Lung (tissue), 12 donors: ENCODE results near the gene PDCD7. TPM values are rescaled to one million over a fixed set of nuclear protein-coding genes. Genes with fewer than 3 reads are reported as not detected.

ENCODE experiments used
- ATAC-seq: fragments of 200-7000 bp; cut with Tn5 transposase; one replicate; pipeline ENCODE4 v1.9.1; 2020; ENCODE audit warnings: moderate number of reproducible peaks; ENCODE audit not compliant: insufficient read depth, low FRiP score
- DNase-seq, 3 donors: peaks; one replicate each; pipeline ENCODE4 v3.0.0-alpha.2; 2013 to 2017
- H3K27ac ChIP-seq, 2 donors: one replicate each; pipeline ENCODE4 v1.5.1; 2013; ENCODE audit warnings: mild to moderate bottlenecking in 2 of 2, moderate library complexity in 2 of 2, control low read depth in 1 of 2, inconsistent platforms in 1 of 2, low read depth in 1 of 2, low read length in 1 of 2
- H3K27me3 ChIP-seq, 3 donors: one replicate each; pipeline ENCODE4 v1.5.1; 2013; ENCODE audit warnings: low read length in 2 of 3; ENCODE audit not compliant: control insufficient read depth in 3 of 3, insufficient read depth in 3 of 3
- H3K36me3 ChIP-seq, 4 donors: one replicate each; pipeline ENCODE4 v1.5.1; 2013; ENCODE audit warnings: low read length in 4 of 4, mild to moderate bottlenecking in 1 of 4, moderate library complexity in 1 of 4; ENCODE audit not compliant: control insufficient read depth in 4 of 4, insufficient read depth in 4 of 4
- H3K4me1 ChIP-seq, 5 donors: one replicate each; pipeline ENCODE4 v1.5.1; 2013; ENCODE audit warnings: low read length in 5 of 5, mild to moderate bottlenecking in 2 of 5, moderate library complexity in 1 of 5; ENCODE audit not compliant: control insufficient read depth in 5 of 5, insufficient read depth in 5 of 5
- H3K4me3 ChIP-seq: one replicate; pipeline ENCODE4 v1.5.1; 2013; ENCODE audit warnings: mild to moderate bottlenecking, control low read depth, moderate library complexity
- H3K9ac ChIP-seq, 2 donors: one replicate each; pipeline ENCODE4 v1.5.1; 2013; ENCODE audit warnings: low read length in 2 of 2, control low read depth in 1 of 2; ENCODE audit not compliant: insufficient read depth in 1 of 2
- H3K9me3 ChIP-seq, 4 donors: one replicate each; pipeline ENCODE4 v1.5.1; 2013; ENCODE audit warnings: low read length in 3 of 4, mild to moderate bottlenecking in 1 of 4, moderate library complexity in 1 of 4; ENCODE audit not compliant: control insufficient read depth in 4 of 4, insufficient read depth in 3 of 4
- WGBS, 2 donors: extraction: QIAGEN DNeasy Blood & Tissue Kit; methylation state at CpG; one replicate each; pipeline ENCODE4 v1.1.7; 2013; 5-methylcytosine and 5-hydroxymethylcytosine counted together
- polyA plus RNA-seq, 2 donors: library from polyadenylated mRNA; stranded (reverse); fragments of 200-250 nt; gene quantifications; one replicate each; pipeline ENCODE4 v1.2.1, GENCODE V29; 2013
- total RNA-seq, 2 donors: library from RNA; depleted of rRNA in 1 of 2; stranded (reverse); fragments of >200 nt in 1 of 2; gene quantifications; one replicate each; pipeline ENCODE4 v1.2.1, GENCODE V29; 2014 to 2021
- TF ChIP-seq, protein P1 (sequence below): IDR thresholded peaks from 2 replicates; pipeline ENCODE4 v1.5.1; 2012; ENCODE audit warnings: mild to moderate bottlenecking; ENCODE audit errors: control extremely low read depth, extremely low read depth
- donor health status: control.
- donor health status: control.
- donor health status: Bipolar disorder and iron deficiency.
- donor health status: healthy.
- donor health status: DM: yes; HTN: yes; CAD: no.

PDCD7 gene
- total and polyA plus RNA-seq, 4 donors = 8.8 to 21.7 (median 14.1) TPM

DNA sequence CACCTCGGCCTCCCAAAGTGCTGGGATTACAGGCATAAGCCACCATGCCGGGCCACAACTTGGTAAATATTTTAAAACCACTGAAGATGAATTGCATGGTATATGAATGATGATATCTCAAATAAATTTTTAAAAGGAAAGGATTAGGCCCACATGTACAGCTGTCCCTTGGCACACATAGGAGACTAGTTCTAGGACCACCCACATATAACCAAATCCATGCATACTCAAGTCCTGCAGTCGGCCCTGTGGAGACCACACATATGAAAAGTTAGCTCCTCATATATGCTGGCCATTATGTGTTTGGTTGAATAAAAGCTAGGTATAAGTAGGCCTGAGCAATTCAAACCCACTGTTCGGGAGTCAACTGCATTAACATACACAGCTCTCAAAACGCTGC, 40.9 kb upstream of the PDCD7 start:
- ATAC-seq = no peak

DNA sequence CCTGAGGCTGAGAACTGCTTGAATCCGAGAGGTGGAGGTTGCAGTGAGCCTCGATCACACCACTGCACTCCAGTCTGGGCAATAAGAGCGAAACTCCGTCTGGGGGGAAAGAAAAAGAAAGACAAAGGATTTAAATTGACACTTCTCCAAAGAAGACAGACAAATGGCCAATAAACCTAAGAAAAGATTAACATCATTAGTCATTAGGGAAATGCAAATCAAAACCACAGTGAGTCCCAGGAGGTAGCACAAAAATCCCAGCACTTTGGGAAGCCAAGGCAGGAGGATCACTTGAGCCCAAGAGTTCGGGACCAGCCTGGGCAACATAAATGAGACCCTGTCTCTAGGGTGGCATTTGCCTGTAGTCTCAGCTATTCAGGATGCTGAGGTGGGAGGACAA, 38.9 kb upstream of the PDCD7 start:
- Histone ChIP-seq H3K4me3 (no peak overlapping the region), H3K4me1 (peaks cover 0 to 2% (median 0%) of the 10 kb centered on the region in 5 donors), H3K9me3 (no peaks in the 10 kb centered on the region), H3K9ac (no peak overlapping the region), H3K36me3 (peaks cover 18 to 24% (median 20%) of the 10 kb centered on the region in 4 donors), H3K27me3 (no peaks in the 10 kb centered on the region), H3K27ac (no peak overlapping the region)
- ATAC-seq (no peak), DNase-seq (no peak)
- TF ChIP-seq, protein P1, sequence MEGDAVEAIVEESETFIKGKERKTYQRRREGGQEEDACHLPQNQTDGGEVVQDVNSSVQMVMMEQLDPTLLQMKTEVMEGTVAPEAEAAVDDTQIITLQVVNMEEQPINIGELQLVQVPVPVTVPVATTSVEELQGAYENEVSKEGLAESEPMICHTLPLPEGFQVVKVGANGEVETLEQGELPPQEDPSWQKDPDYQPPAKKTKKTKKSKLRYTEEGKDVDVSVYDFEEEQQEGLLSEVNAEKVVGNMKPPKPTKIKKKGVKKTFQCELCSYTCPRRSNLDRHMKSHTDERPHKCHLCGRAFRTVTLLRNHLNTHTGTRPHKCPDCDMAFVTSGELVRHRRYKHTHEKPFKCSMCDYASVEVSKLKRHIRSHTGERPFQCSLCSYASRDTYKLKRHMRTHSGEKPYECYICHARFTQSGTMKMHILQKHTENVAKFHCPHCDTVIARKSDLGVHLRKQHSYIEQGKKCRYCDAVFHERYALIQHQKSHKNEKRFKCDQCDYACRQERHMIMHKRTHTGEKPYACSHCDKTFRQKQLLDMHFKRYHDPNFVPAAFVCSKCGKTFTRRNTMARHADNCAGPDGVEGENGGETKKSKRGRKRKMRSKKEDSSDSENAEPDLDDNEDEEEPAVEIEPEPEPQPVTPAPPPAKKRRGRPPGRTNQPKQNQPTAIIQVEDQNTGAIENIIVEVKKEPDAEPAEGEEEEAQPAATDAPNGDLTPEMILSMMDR = no peak
- 96 to 98% methylated on average over 5 of the region's 5 CpGs for WGBS, 2 donors

More for the DNA sequence above, 40.9 kb upstream of the PDCD7 start:
- TF ChIP-seq, protein P1 = no peak
- DNase-seq = no peak
- H3K9me3 ChIP-seq = no peaks in the 10 kb centered on the region
- H3K36me3 ChIP-seq = peaks cover 22 to 38% (median 30%) of the 10 kb centered on the region in 4 donors
- H3K4me1 ChIP-seq = peaks cover 0 to 2% (median 0%) of the 10 kb centered on the region in 5 donors
- no peak overlapping the region for H3K9ac ChIP-seq
- no peaks in the 10 kb centered on the region for H3K27me3 ChIP-seq
- H3K27ac ChIP-seq = no peak overlapping the region
- 94 to 96% methylated on average over 5 of the region's 5 CpGs for WGBS, 2 donors
- H3K4me3 ChIP-seq = no peak overlapping the region

DNA sequence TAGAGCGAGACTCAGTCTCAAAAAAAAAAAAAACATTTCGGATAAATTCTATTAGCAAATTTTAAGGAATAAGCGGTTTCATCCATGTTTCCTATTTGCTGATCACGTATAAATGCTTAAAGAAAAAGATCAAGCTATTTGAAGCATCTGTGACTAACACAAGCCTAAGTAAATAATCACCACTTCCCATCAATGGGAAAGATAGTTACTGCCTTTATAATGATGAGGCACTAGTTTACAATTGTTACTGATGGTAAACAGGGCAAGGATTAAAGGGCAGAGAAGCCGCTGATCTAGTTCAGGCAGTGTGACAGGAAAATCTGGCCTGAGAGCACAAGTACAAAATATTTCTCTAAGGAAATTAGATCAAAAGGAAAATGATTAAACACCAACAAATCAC, 37.8 kb upstream of the PDCD7 start:
- no peaks in the 10 kb centered on the region for H3K27me3 ChIP-seq
- H3K9me3 ChIP-seq = no peaks in the 10 kb centered on the region
- H3K4me1 ChIP-seq = peaks cover 0 to 2% (median 0%) of the 10 kb centered on the region in 5 donors
- ATAC-seq = no peak
- H3K9ac ChIP-seq = no peak overlapping the region
- no peak overlapping the region for H3K4me3 ChIP-seq
- 94 to 97% methylated on average over 5 of the region's 5 CpGs for WGBS, 2 donors
- H3K36me3 ChIP-seq = peaks cover 13 to 20% (median 16%) of the 10 kb centered on the region in 4 donors
- DNase-seq = no peak
- H3K27ac ChIP-seq = no peak overlapping the region
- TF ChIP-seq, protein P1 = no peak

DNA sequence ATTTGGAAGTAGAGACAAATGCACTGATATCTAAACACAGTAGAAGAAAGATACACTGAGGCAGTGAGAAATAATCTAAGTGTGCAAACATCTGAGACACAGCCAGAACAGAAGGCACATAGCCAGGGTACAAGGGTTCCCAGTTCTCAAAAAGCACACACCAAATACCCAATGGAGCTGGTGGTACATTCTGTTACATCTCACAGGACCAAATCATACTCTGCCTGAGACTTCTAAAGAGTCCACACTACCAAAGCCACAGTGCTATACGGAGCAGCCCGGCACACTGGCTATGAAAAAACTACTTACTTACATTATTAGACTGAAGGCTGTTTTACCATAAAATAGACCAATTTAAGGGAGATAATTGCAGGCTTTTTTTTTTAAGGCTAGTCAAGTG, 32.3 kb upstream of the PDCD7 start:
- WGBS, 2 donors = 92 to 99% methylated on average over 2 of the region's 2 CpGs
- peaks cover 6 to 29% (median 14%) of the 10 kb centered on the region in 4 donors for H3K36me3 ChIP-seq
- ATAC-seq (no peak), DNase-seq (no peak)
- no peak overlapping the region for H3K27ac ChIP-seq
- H3K27me3 ChIP-seq = no peaks in the 10 kb centered on the region
- TF ChIP-seq, protein P1 = no peak
- H3K9ac ChIP-seq = no peak overlapping the region
- no peak overlapping the region for H3K4me3 ChIP-seq
- H3K9me3 ChIP-seq = no peaks in the 10 kb centered on the region
- H3K4me1 ChIP-seq = no peaks in the 10 kb centered on the region
